Amniotic epithelial cell (primary cell): ENCODE results near the gene HLF.

Experiments
- DNase-seq: peaks from one replicate; pipeline ENCODE4 v3.0.0-alpha.2; 2010; ENCODE audit warnings: low read depth

HLF gene

DNA sequence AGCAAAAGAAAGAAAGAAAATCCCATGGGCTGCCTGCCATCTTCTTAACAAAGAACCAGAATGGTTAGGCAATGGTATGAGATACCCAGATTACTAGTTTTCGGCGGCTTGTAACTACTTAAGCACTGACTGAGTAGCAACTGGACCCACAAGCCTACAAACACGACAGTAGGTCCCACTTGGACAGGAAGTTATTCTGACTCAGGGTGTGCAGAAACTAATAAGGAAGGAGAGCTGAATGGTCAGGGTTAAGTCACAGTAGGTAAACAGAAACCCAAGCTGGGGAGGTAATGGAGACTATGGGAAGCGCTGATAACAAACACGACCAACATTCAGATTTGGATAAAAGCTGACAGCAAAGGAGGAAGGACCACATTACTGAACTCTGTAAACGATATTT lies 10.4 kb upstream of the HLF start:
- no peak for DNase-seq

GRCh38 chr17:55258578-55259135 lies 6.1 kb upstream of the HLF start:
- no peak for DNase-seq

- no peak for DNase-seq
Observed at GRCh38 chr17:55259684-55260111, 5.1 kb upstream of the HLF start.

DNA sequence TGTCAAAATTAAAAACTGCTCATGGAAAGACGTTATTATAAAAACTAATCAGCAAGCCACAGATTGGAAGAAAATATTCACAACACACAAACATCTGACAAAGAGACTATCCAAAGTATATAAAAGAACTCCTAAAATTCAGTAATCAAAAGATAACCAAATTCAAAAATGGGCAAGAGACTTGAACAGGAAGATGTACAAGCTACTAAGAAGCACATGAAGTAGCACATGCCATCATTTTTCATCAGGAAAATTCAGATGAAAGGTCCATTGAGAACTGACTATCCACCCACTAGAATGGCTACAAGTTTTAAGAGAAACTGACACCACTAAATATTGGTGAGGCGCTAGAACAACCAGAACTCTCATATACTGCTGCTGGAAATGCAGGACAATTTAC lies 3.4 kb upstream of the HLF start:
- no peak for DNase-seq

- no peak for DNase-seq
Observed at GRCh38 chr17:55263569-55264277, 1.0 kb upstream of the HLF start.

DNA sequence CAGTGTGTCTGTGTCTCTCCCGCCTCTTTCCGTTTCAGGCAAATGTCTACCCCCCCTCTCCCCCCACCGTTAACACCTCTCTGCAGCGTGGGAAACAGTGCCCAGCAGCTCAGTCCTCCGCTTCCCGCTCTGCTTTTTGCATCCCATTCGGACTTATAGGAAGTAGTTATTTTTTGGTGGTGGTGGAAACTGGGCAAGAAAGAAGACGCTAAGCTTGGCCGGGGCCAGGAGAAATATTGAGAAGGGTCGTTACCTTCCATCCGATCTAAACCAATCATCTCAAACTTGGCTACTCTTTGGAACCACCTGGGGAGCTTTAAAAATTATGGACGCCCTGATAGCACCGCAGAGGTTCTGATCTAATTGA lies 499 bp upstream of the HLF start:
- DNase-seq = no peak

GRCh38 chr17:55265311-55266021 lies 706 bp downstream of the HLF start:
- no peak for DNase-seq

DNA sequence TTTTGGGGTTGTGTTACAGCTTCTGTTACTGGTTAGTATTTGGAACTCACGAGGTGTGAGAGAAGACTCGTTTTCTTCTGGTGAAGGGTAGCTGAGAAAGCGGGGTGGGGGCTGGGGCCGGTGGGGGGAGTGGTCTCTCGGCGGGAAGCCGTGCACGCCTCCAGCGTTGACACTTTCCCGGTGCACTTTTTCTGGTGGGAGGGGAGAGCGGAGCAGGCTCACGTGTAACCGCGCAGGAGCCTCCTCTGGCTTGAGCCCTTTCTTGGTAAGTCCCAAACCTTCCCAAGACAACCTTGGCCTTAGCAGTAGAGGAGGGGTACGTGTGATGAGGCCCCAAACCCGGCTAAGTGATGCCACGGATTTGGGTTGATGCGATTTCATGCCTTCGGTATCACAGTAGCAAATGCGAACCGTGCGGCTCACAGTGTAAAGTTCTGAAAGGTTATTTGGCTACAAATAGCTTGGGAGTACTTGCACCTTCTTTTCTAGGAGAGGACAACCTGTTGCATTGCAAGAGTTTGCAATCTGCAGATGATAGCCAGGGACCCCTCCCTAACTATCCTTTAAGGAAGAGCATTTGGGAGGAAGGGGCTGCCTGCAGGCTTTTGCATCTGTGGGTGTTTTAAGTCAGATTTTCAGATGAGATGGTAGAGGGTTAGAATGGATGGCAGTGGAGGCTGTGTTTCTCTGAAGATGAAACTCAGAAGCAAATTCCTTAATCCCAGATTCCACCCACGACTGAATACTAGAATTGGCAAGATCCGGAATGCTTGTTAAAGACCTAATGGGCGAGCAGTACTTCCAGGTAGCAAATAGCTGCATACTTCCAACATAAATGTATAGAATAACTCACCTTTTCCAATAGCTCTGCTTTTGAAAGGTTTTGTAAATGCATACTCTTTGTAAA lies 1.5 kb downstream of the HLF start:
- DNase-seq = no peak

DNA sequence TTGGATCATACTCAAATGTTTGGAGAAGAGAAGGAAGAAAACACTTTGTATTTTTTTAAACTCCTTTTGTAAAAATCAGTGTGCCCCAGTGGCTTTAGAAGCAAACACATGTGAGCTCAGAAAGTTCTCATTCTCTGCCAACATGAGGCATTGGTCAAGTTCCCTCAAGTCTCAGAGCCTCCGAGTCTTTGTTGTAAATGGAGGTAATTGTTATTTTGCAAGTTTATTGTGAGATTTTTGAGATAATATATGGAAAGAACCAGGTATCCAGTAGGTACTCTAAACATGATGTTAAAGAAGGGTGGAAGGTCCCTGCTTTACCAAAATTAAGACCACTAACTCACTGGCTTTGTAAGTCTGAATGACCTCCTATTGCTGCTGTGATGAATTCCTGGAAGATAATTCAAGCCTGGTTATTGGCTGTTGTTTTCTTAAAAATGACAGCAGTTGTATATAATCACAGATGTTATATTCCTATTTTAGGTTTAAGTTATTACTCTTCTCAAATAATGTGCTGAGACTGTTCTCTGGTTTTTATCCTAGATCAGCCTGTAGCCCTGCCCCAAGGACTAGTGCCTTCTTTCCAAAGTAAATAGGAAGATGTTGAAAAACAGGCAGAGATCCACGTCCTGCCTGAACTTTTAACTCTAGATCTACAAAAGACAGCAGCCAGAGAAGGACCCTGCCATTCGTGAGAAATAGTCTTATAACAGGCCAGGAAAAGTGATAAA lies 2.4 kb downstream of the HLF start:
- DNase-seq = no peak

GRCh38 chr17:55267777-55268648 lies 3.3 kb downstream of the HLF start:
- DNase-seq = no peak

DNA sequence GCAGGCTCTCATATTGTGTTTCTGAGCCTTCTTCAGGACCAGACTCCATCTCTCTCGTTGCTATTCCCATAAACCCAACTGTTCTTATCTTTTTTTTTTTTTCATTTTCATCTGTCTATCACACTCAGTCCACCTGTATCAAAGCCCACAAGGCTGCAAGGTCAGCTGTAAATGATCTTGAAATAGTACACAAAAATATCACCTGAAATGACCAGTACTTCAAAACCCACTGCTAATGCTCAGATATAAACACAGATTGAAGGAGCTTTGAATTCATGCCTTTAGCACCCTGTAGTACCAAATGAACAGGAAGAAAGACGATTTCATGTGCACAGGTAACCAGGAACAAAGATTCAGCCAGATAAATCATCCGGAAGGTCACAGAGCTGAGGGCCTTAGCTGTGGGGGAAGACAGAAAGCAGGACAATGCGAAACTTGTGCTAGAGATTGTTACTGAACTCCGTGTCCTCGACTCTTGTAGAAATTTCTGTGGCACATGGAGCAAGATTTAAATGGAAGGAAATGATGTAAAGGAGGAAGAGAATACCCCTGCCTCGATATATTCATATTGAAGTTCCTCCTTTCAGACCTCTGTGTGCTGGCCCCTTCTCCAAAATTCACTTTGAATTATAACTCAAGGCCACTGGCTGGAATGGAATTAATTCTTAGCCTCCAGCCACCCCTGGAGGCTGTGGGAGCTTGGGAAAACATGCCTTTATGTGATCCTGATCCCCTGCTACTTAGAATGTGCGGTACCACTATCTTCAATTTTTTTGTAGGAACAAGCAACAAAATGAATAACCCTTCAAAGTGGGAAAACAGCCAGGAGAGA lies 4.1 kb downstream of the HLF start:
- DNase-seq = no peak

DNA sequence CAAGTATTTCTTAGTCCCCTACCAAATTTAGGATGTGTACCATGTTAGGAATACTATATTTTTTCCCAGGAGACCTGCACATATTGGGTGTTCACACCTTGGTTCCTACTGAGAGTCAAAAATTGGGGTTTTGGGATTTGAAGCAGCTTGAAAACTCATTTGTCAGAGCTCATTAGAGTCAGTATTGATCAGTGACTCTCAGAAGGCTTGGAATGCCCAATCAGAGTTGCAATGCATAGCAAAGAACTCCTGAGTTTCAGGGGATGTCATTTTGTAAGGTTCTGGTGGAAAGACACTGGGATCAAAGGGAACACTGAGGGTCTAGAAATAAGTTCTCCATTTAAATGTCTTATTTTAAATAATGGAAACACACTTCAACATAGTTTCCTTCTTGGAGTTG lies 5.1 kb downstream of the HLF start:
- DNase-seq = no peak

DNA sequence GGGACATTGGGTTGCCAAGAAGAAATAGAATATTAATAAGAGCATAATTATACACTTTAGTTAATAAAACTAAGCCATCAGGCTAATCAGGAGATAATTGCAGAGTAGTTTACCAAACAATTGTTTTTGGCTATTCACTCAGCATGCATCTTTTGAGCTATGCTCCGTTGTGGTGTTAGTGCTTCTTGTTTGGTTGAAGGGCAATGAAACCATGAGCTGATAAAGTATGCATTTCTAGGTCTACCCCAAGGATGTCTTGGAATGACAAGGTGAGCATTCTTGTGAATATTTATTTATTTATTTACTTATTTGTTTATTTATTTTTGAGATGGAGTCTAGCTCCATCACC lies 6.4 kb downstream of the HLF start:
- no peak for DNase-seq

GRCh38 chr17:55271958-55272710 lies 7.4 kb downstream of the HLF start:
- DNase-seq = no peak

GRCh38 chr17:55272711-55273578 lies 8.2 kb downstream of the HLF start:
- DNase-seq = no peak

DNA sequence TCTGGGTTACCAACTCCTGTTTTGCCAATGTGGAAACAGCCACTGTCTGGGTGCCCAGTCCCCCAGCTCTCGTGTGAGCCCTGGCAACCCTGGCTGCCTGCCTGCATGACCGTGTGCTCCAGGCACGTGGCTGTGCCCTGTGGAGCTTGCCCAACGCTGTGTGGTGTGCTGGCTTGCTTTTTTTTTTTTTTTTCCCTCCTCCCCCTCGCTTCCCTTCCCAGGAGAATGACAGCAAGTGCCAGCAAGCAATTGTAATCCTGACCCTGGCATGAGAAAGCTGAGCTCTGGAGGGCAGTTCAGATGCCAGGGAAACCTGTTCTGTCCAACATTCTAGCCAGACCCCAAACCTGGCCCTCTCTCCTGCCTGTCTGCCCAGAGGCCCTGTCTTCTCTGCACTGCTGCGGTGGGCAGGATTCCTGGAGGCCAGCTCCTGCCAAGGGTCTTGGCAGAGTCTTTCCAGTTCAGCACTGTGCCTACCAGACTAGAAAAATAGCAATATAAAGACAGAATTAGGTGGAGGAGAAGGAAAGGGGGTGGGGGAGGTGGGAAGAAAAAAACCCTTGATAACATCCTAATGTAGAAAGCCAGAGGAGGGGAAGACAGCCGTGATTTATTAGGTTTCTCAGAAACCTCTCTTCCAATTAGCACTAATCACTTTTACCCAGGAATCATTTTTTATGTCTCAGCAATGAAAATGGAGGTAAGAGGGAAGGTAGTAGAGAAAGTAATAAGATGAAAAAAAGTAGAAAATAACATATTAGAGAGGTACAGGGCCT lies 9.0 kb downstream of the HLF start:
- no peak for DNase-seq
